GM12892 (cell line): ENCODE results near the gene CACFD1.
A peak's percentile ranks its signal among the peaks of the same experiment; 100 is the strongest.

ENCODE experiments used
- DNase-seq: peaks from one replicate; pipeline ENCODE4 v3.0.0; 2011; ENCODE audit not compliant: insufficient read length
- FAIRE-seq: peaks from 2 replicates; lab custom pipeline; 2011; peaks lifted over from hg19 to GRCh38; lab: Jason Lieb, UNC
- POLR2A ChIP-seq: IDR thresholded peaks from 2 replicates; pipeline ENCODE4 v1.6.1; 2011; ENCODE audit warnings: low read depth, low read length, control low read depth
- POLR2AphosphoS5 ChIP-seq: IDR thresholded peaks from 2 replicates; pipeline ENCODE4 v1.6.1; 2011; ENCODE audit warnings: low read depth, low read length, control low read depth
- TAF1 ChIP-seq: IDR thresholded peaks from 2 replicates; pipeline ENCODE4 v1.6.1; 2011; ENCODE audit warnings: low read depth, mild to moderate bottlenecking, control low read depth, low read length, borderline replicate concordance

The CACFD1 gene

GRCh38 chr9:133476036-133476931 is 16.5 kb downstream of the CACFD1 start:
- FAIRE-seq (peak; percentile 14), DNase-seq (no peak)
- no peak for TF ChIP-seq TAF1
- no peak for TF ChIP-seq POLR2A
- no peak for TF ChIP-seq POLR2AphosphoS5

GRCh38 chr9:133476941-133477340 is 17.2 kb downstream of the CACFD1 start:
- no peak for TF ChIP-seq POLR2AphosphoS5
- FAIRE-seq = no peak

GRCh38 chr9:133477461-133477860 is 17.7 kb downstream of the CACFD1 start:
- DNase-seq (no peak), FAIRE-seq (no peak)
- TF ChIP-seq POLR2AphosphoS5 (no peak), POLR2A (no peak), TAF1 (no peak)

More at GRCh38 chr9:133476941-133477340, 17.2 kb downstream of the CACFD1 start:
- DNase-seq = no peak

- TF ChIP-seq POLR2A = 0 out of 2 replicates have a peak, but pooled peaks have one; percentile 11
- TF ChIP-seq TAF1 = no peak
- TF ChIP-seq POLR2AphosphoS5 = 0 out of 2 replicates have a peak, but pooled peaks have one; percentile 11
- FAIRE-seq (peak; percentile 85), DNase-seq (no peak)
These were observed 18.4 kb downstream of the CACFD1 start for GRCh38 chr9:133477992-133478850.

GRCh38 chr9:133478851-133479711 is 19.3 kb downstream of the CACFD1 start, which contains the start of gene SLC2A6:
TSS of gene SLC2A6 (minus strand) at chr9:133479099. CDS start at chr9:133479059, 40 bp downstream.
- peak; percentile 98 for DNase-seq

GRCh38 chr9:133483611-133484010 is 23.8 kb downstream of the CACFD1 start:
- TF ChIP-seq POLR2A (no peak), TAF1 (no peak), POLR2AphosphoS5 (no peak)
- no peak for DNase-seq
- no peak for FAIRE-seq

More at GRCh38 chr9:133478851-133479711, 19.3 kb downstream of the CACFD1 start, which contains the start of gene SLC2A6:
- peak; percentile 97 for FAIRE-seq
- TF ChIP-seq POLR2AphosphoS5 (no peak), TAF1 (peak; percentile 62; the same call in 1 of the 2 replicates), POLR2A (peak; percentile 79)

- no peak for DNase-seq
- no peak for TF ChIP-seq POLR2AphosphoS5
- TF ChIP-seq POLR2A = no peak
- no peak for TF ChIP-seq TAF1
- no peak for FAIRE-seq
These were observed 25.1 kb downstream of the CACFD1 start for GRCh38 chr9:133484671-133485437.

- FAIRE-seq = no peak
- DNase-seq = peak; percentile 61
- TF ChIP-seq TAF1 (no peak), POLR2A (no peak), POLR2AphosphoS5 (no peak)
These were observed 25.9 kb downstream of the CACFD1 start for GRCh38 chr9:133485531-133486260.

- TF ChIP-seq POLR2A = no peak
- TF ChIP-seq POLR2AphosphoS5 = no peak
- TF ChIP-seq TAF1 = no peak
- no peak for DNase-seq
- FAIRE-seq = no peak
These were observed 27.6 kb downstream of the CACFD1 start for GRCh38 chr9:133487331-133487725.

GRCh38 chr9:133488686-133489252 is 29.0 kb downstream of the CACFD1 start:
- FAIRE-seq (no peak), DNase-seq (no peak)
- TF ChIP-seq POLR2A (no peak), TAF1 (no peak), POLR2AphosphoS5 (no peak)
